PC-3 (cell line): ENCODE results near the gene POLA1. TPM values are rescaled to one million over a fixed set of nuclear protein-coding genes. Genes with fewer than 3 reads are reported as not detected.

ENCODE experiments used
- ATAC-seq: fragments of 200-7000 bp; cut with Tn5 transposase; 2 replicates; pipeline ENCODE4 v1.9.1; 2020; ENCODE audit warnings: mild to moderate bottlenecking, moderate library complexity
- BruUV-seq: library from RNA; stranded (reverse); fragments of 400-500 nt; replicated peaks from 2 replicates; lab custom pipeline; 2021; lab: Mats Ljungman, UMichigan
- CTCF ChIA-PET: fragments of 300-600 bp; sonication (Branson Sonifier 250); formaldehyde crosslinking; loops from one replicate; lab custom pipeline; 2022; ENCODE audit warnings: antibody characterized with exemption; lab: Charles Lee
- POLR2A ChIA-PET: fragments of 300-600 bp; sonication (Branson Sonifier 250); formaldehyde crosslinking; loops from one replicate; lab custom pipeline; 2022; ENCODE audit warnings: antibody characterized with exemption; ENCODE audit not compliant: unreplicated experiment; lab: Charles Lee
- DNase-seq: peaks from one replicate; pipeline ENCODE4 v3.0.0-alpha.2; 2015
- H2AFZ ChIP-seq: fragments of 300-600 bp; sonication (generic); 2 replicates; pipeline ENCODE4 v1.6.0; 2016; ENCODE audit warnings: antibody characterized with exemption, low read length
- H3F3A ChIP-seq: fragments of 300-600 bp; sonication (generic); one replicate; pipeline ENCODE4 v1.6.0; 2017; ENCODE audit warnings: antibody characterized with exemption, low read length, control low read depth, mild to moderate bottlenecking; ENCODE audit not compliant: unreplicated experiment
- H3K27ac ChIP-seq: fragments of 300-600 bp; sonication (generic); 2 replicates; pipeline ENCODE4 v1.5.1; 2016; ENCODE audit warnings: mild to moderate bottlenecking, low read length
- H3K27me3 ChIP-seq: fragments of 300-600 bp; sonication (generic); 2 replicates; pipeline ENCODE4 v1.6.1; 2016; ENCODE audit warnings: low read length, mixed read lengths
- H3K36me3 ChIP-seq: fragments of 300-600 bp; sonication (generic); 2 replicates; pipeline ENCODE4 v1.6.1; 2016; ENCODE audit warnings: low read depth, mixed run types, low read length, mixed read lengths
- H3K4me1 ChIP-seq: fragments of 300-600 bp; sonication (generic); 2 replicates; pipeline ENCODE4 v1.5.1; 2016; ENCODE audit warnings: low read length; ENCODE audit not compliant: insufficient read depth
- H3K4me2 ChIP-seq: fragments of 300-600 bp; sonication (generic); 2 replicates; pipeline ENCODE4 v1.6.0; 2016; ENCODE audit warnings: low read length
- H3K4me3 ChIP-seq: fragments of 300-600 bp; sonication (generic); 2 replicates; pipeline ENCODE4 v1.5.1; 2016; ENCODE audit warnings: mild to moderate bottlenecking, low read length, mixed read lengths
- H3K79me2 ChIP-seq: fragments of 300-600 bp; sonication (generic); 2 replicates; pipeline ENCODE4 v1.6.1; 2017; ENCODE audit warnings: low read length, mixed read lengths
- H3K9ac ChIP-seq: fragments of 300-600 bp; sonication (generic); 2 replicates; pipeline ENCODE4 v1.6.0; 2016; ENCODE audit warnings: mild to moderate bottlenecking, low read length
- H3K9me2 ChIP-seq: fragments of 300-600 bp; sonication (generic); replicated peaks from 2 replicates; pipeline ENCODE4 v1.6.1; 2016; ENCODE audit warnings: mixed run types, low read length, mixed read lengths
- H3K9me3 ChIP-seq: fragments of 300-600 bp; sonication (generic); 2 replicates; pipeline ENCODE4 v1.6.1; 2016; ENCODE audit warnings: low read length, mixed read lengths
- H4K20me1 ChIP-seq: fragments of 300-600 bp; sonication (generic); 2 replicates; pipeline ENCODE4 v1.6.1; 2016; ENCODE audit warnings: low read length, mixed read lengths
- CTCF ChIP-seq: fragments of 300-600 bp; sonication (generic); conservative IDR thresholded peaks from 2 replicates; pipeline ENCODE4 v1.5.1; 2017; ENCODE audit warnings: antibody characterized with exemption, low read depth, mild to moderate bottlenecking, low read length
- EZH2 ChIP-seq: fragments of 300-600 bp; sonication (generic); IDR thresholded peaks from one replicate; pipeline ENCODE4 v1.6.1; 2017; ENCODE audit warnings: antibody characterized with exemption, mild to moderate bottlenecking, low read length; ENCODE audit not compliant: unreplicated experiment
- EZH2phosphoT487 ChIP-seq: fragments of 300-600 bp; sonication (generic); IDR thresholded peaks from 2 replicates; pipeline ENCODE4 v1.6.1; 2018; ENCODE audit warnings: mild to moderate bottlenecking, antibody characterized with exemption, low read length, borderline replicate concordance
- intact Hi-C: fragments of 100-400 bp; cut with micrococcal nuclease; formaldehyde crosslinking; loops from 2 replicates; pipeline ENCODE4 v1.9.0; 2023
- total RNA-seq: library from RNA; depleted of rRNA; stranded (reverse); fragments of >200 nt; gene quantifications from 2 replicates; pipeline ENCODE4 v1.2.3, GENCODE V29; 2014

POLA1 gene
- total RNA-seq, 1 experiment from 2014 or later, result 19.6 TPM

DNA sequence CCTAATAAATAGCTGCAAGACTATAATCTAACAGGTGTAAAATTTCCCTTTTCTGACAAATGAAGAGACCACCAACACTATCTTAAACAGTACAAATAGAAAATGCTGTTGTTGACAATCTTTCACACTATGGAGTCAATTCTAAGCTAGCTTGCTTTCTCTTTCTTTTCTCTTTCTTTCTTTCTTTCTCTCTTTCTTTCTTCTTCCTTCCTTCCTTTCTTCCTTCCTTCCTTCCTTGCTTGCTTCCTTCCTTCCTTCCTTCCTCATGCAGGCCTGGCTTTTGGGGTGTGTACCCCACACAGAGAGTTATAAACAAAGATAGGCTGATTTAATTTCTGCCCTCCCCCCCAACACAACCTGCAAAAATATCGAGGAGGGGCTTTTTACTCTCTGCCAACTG lies 330.2 kb downstream of the POLA1 start:
- no peak overlapping the region for H3K4me3 ChIP-seq
- no peak overlapping the region for H3K9ac ChIP-seq
- no peaks in the 10 kb centered on the region for H3K79me2 ChIP-seq
- ChIA-PET POLR2A (no interaction called here), CTCF (no interaction called here)
- ATAC-seq (no peak), DNase-seq (no peak)
- no peak overlapping the region for H3K27ac ChIP-seq
- intact Hi-C loops, result no loop called here
- peaks cover 30% of the 10 kb centered on the region for H3K27me3 ChIP-seq
- H3K9me2 ChIP-seq, result no peaks in the 10 kb centered on the region
- no TSS peak for BruUV-seq
- no peak overlapping the region for H2AFZ ChIP-seq
- no peak overlapping the region for H3K4me2 ChIP-seq
- no peaks in the 10 kb centered on the region for H4K20me1 ChIP-seq
- no peaks in the 10 kb centered on the region for H3F3A ChIP-seq
- H3K9me3 ChIP-seq, result no peaks in the 10 kb centered on the region
- H3K36me3 ChIP-seq, result no peaks in the 10 kb centered on the region
- no peak for TF ChIP-seq CTCF
- no peak for TF ChIP-seq EZH2
- no peak for TF ChIP-seq EZH2phosphoT487
- peaks cover 4% of the 10 kb centered on the region for H3K4me1 ChIP-seq

GRCh38 chrX:25025615-25026014 lies 331.9 kb downstream of the POLA1 start:
- no peaks in the 10 kb centered on the region for H3K36me3 ChIP-seq
- no peaks in the 10 kb centered on the region for H4K20me1 ChIP-seq
- ChIA-PET POLR2A (no interaction called here), CTCF (interaction anchor here (0.6 kb wide), 1 partner anchor 187 kb away, joined by 3 read pairs; no protein-coding TSS in a partner anchor)
- H3K9ac ChIP-seq, result no peak overlapping the region
- peaks cover 14% of the 10 kb centered on the region for H3K4me1 ChIP-seq
- H3K4me2 ChIP-seq, result no peak overlapping the region
- DNase-seq (no peak), ATAC-seq (no peak)
- no peak for TF ChIP-seq EZH2
- TF ChIP-seq EZH2phosphoT487, result no peak
- no peak for TF ChIP-seq CTCF
- no TSS peak for BruUV-seq
- no peak overlapping the region for H3K4me3 ChIP-seq
- H3K27ac ChIP-seq, result no peak overlapping the region
- H3K9me3 ChIP-seq, result no peaks in the 10 kb centered on the region
- no peaks in the 10 kb centered on the region for H3F3A ChIP-seq
- H3K27me3 ChIP-seq, result peaks cover 14% of the 10 kb centered on the region
- H3K9me2 ChIP-seq, result no peaks in the 10 kb centered on the region
- H3K79me2 ChIP-seq, result no peaks in the 10 kb centered on the region
- H2AFZ ChIP-seq, result no peak overlapping the region
- intact Hi-C loops, result no loop called here

- BruUV-seq, result no TSS peak
- H3K27me3 ChIP-seq, result peaks cover 6% of the 10 kb centered on the region
- H3F3A ChIP-seq, result no peaks in the 10 kb centered on the region
- POLR2A ChIA-PET, result no interaction called here
- no peaks in the 10 kb centered on the region for H4K20me1 ChIP-seq
- CTCF ChIA-PET, result no interaction called here
- no peak overlapping the region for H3K4me2 ChIP-seq
- no peak overlapping the region for H3K4me3 ChIP-seq
- intact Hi-C loops, result no loop called here
- ATAC-seq (no peak), DNase-seq (no peak)
- H3K9me3 ChIP-seq, result no peaks in the 10 kb centered on the region
- H3K9ac ChIP-seq, result no peak overlapping the region
- no peak overlapping the region for H2AFZ ChIP-seq
- H3K79me2 ChIP-seq, result no peaks in the 10 kb centered on the region
- peaks cover 14% of the 10 kb centered on the region for H3K4me1 ChIP-seq
- no peak overlapping the region for H3K27ac ChIP-seq
- H3K9me2 ChIP-seq, result no peaks in the 10 kb centered on the region
- no peak for TF ChIP-seq CTCF
- TF ChIP-seq EZH2phosphoT487, result no peak
- TF ChIP-seq EZH2, result no peak
- H3K36me3 ChIP-seq, result no peaks in the 10 kb centered on the region
These were observed 332.9 kb downstream of the POLA1 start for GRCh38 chrX:25026576-25026975.
